HEK293T (cell line): Measurements from ENCODE around the gene CHST3.

Source experiments
- CTCF ChIA-PET: fragments of 350-600 bp; formaldehyde crosslinking; extraction: SDS; loops from one replicate; lab custom pipeline; 2021; ENCODE audit warnings: antibody characterized with exemption, inconsistent platforms; lab: Yijun Ruan, JAX
- POLR2A ChIA-PET: fragments of 350-600 bp; formaldehyde crosslinking; extraction: SDS; loops from one replicate; lab custom pipeline; 2020; ENCODE audit warnings: antibody characterized with exemption, inconsistent platforms; lab: Yijun Ruan, JAX
- DNase-seq: peaks from one replicate; pipeline ENCODE4 v3.0.0; 2012; ENCODE audit warnings: mixed read lengths; ENCODE audit errors: extremely low spot score
- ARNT ChIP-seq: fragments of 450-650 bp; IDR thresholded peaks from 2 replicates; pipeline ENCODE4 v1.6.1; 2017; ENCODE audit warnings: mild to moderate bottlenecking
- BHLHE40 ChIP-seq: fragments of 450-650 bp; IDR thresholded peaks from 2 replicates; pipeline ENCODE4 v1.6.1; 2016; ENCODE audit warnings: mild to moderate bottlenecking, moderate library complexity, borderline replicate concordance
- CTBP1 ChIP-seq: fragments of 450-650 bp; IDR thresholded peaks from 2 replicates; pipeline ENCODE4 v1.6.1; 2016; ENCODE audit warnings: borderline replicate concordance
- ELF4 ChIP-seq: fragments of 450-650 bp; IDR thresholded peaks from 2 replicates; pipeline ENCODE4 v1.6.1; 2017; ENCODE audit warnings: antibody characterized with exemption
- FOXA1 ChIP-seq: fragments of 450-650 bp; IDR thresholded peaks from 2 replicates; pipeline ENCODE4 v1.6.1; 2016; ENCODE audit warnings: mild to moderate bottlenecking
- FOXK2 ChIP-seq: fragments of 450-650 bp; IDR thresholded peaks from 2 replicates; pipeline ENCODE4 v1.6.1; 2016; ENCODE audit warnings: mild to moderate bottlenecking
- FOXM1 ChIP-seq: fragments of 450-650 bp; IDR thresholded peaks from 2 replicates; pipeline ENCODE4 v1.6.1; 2017; ENCODE audit warnings: mild to moderate bottlenecking, borderline replicate concordance
- HDGF ChIP-seq: fragments of 450-650 bp; IDR thresholded peaks from 2 replicates; pipeline ENCODE4 v1.6.1; 2017; ENCODE audit warnings: antibody characterized with exemption, borderline replicate concordance
- L3MBTL2 ChIP-seq: fragments of 450-650 bp; conservative IDR thresholded peaks from 2 replicates; pipeline ENCODE4 v1.6.1; 2016; ENCODE audit warnings: mild to moderate bottlenecking
- LEF1 ChIP-seq: fragments of 450-650 bp; IDR thresholded peaks from 2 replicates; pipeline ENCODE4 v1.6.1; 2017; ENCODE audit warnings: mild to moderate bottlenecking, borderline replicate concordance
- NFRKB ChIP-seq: fragments of 450-650 bp; IDR thresholded peaks from 2 replicates; pipeline ENCODE4 v1.6.1; 2016; ENCODE audit warnings: mild to moderate bottlenecking, moderate library complexity
- SP1 ChIP-seq: fragments of 450-650 bp; IDR thresholded peaks from 2 replicates; pipeline ENCODE4 v1.6.1; 2017
- SUZ12 ChIP-seq: fragments of 450-650 bp; IDR thresholded peaks from 2 replicates; pipeline ENCODE4 v1.6.1; 2016; ENCODE audit warnings: mild to moderate bottlenecking
- TARDBP ChIP-seq: fragments of 450-650 bp; IDR thresholded peaks from 2 replicates; pipeline ENCODE4 v1.6.1; 2016
- ZNF384 ChIP-seq: fragments of 450-650 bp; IDR thresholded peaks from 2 replicates; pipeline ENCODE4 v1.6.1; 2016
- TF ChIP-seq, protein P1 (sequence below): fragments of 450-650 bp; IDR thresholded peaks from 2 replicates; pipeline ENCODE4 v1.6.1; 2016

CHST3 gene

DNA sequence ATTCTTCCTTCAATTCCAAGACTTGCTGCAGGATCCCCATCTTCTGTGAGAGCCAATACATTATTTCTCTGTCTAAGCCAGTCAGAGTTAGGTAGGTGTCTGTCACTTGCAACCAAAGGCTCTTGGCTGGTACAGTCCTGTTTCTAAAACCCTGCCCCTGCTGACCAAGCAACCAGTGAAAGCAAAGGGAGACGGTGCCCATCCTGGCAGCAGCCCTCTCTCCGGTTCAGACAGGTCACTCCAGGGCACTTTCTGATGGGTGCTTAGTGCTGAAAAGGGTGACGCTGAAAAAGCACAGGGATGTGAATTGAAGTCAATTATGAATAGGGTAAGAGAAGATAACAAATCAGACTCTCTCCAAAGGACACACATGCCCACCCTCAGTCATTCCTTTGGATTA, 86.7 kb downstream of the CHST3 start:
- CTCF ChIA-PET = interaction anchor here (1.0 to 1.8 kb wide), 2 partner anchors 9 to 281 kb away, joined by 3 to 5 read pairs; no protein-coding TSS in a partner anchor
- POLR2A ChIA-PET = no interaction called here
- DNase-seq = no peak
- TF ChIP-seq FOXM1 = no peak
- no peak for TF ChIP-seq SP1
- TF ChIP-seq ARNT = no peak
- no peak for TF ChIP-seq FOXK2
- no peak for TF ChIP-seq HDGF
- TF ChIP-seq CTBP1 = no peak
- no peak for TF ChIP-seq NFRKB
- no peak for TF ChIP-seq LEF1
- TF ChIP-seq ZNF384 = no peak
- no peak for TF ChIP-seq BHLHE40
- TF ChIP-seq ELF4 = no peak
- TF ChIP-seq FOXA1 = no peak
- TF ChIP-seq, protein P1, sequence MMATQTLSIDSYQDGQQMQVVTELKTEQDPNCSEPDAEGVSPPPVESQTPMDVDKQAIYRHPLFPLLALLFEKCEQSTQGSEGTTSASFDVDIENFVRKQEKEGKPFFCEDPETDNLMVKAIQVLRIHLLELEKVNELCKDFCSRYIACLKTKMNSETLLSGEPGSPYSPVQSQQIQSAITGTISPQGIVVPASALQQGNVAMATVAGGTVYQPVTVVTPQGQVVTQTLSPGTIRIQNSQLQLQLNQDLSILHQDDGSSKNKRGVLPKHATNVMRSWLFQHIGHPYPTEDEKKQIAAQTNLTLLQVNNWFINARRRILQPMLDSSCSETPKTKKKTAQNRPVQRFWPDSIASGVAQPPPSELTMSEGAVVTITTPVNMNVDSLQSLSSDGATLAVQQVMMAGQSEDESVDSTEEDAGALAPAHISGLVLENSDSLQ = no peak
- TF ChIP-seq SUZ12 = no peak
- no peak for TF ChIP-seq TARDBP
- TF ChIP-seq L3MBTL2 = no peak

- ChIA-PET CTCF (no interaction called here), POLR2A (no interaction called here)
- no peak for DNase-seq
- TF ChIP-seq L3MBTL2 (no peak), ZNF384 (no peak), ARNT (no peak), ELF4 (no peak), CTBP1 (no peak), HDGF (no peak)
These were observed 89.5 kb downstream of the CHST3 start for GRCh38 chr10:72053690-72054089.

DNA sequence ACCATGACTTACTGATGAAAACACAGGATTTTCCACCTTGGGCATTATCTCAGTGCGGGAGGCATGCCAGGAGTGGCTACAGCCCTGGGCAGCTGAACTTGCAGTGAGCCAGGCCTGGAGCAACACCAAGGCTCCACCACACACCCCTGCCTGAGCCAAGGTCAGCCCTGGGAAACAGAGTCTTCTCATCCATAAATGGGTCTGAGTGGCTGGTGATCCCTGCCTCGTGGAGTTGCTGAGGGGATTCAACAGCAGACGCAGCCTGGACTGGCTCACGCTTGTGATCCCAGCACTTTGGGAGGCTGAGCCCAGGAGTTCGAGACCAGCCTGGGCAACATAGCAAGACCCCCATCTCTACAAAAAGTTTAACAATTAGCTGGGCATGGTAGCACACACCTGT, 91.9 kb downstream of the CHST3 start:
- POLR2A ChIA-PET = interaction anchor here (2.4 kb wide), 1 partner anchor 265 kb away, joined by 6 read pairs; no protein-coding TSS in a partner anchor
- CTCF ChIA-PET = no interaction called here
- DNase-seq = no peak
- TF ChIP-seq SUZ12 = no peak
- TF ChIP-seq FOXK2 = no peak
- TF ChIP-seq ELF4 = no peak
- no peak for TF ChIP-seq BHLHE40
- no peak for TF ChIP-seq L3MBTL2
- TF ChIP-seq LEF1 = no peak
- TF ChIP-seq, protein P1 = no peak
- TF ChIP-seq NFRKB = no peak
- no peak for TF ChIP-seq HDGF
- no peak for TF ChIP-seq FOXM1
- no peak for TF ChIP-seq ARNT
- no peak for TF ChIP-seq ZNF384

DNA sequence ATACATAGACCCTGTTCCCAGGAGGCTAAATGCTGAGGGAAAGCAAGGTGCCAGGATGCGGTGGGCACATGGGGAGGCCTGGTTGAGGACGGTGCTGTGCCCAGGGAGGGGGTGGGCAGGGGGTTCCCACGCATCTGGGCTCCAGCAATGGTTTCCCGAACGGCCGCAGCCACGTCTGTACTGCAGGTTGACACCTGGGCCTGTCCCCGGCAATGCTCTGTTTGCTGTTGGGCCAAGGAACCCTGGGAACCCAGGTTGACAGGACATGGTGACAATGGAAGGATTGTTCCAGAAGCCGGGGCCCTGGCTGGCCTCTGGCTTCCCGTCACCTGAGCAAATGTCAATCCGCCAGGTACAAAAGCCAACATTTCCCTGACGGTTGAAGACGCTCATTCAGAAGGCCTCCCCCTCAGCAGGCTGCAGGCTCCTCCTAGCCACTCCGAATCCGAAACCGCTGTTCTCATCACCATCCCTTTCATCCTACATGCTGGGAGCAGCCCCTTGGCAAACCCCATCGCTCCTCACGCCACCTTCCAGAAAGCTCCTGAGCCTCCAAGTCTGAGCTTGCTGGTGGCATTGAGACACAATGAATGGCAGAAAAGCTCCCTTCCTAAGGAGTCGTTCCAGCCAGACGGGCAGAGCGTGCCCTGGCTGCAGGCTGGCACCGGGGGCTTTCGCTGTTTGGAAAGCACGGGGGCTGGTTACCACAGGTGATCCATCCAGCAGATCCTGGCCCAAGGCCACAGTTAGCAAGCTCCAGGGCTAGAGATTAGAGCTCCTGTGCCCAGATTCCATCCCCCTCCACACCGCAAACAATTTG, 92.9 kb downstream of the CHST3 start:
- no peak for DNase-seq
- ChIA-PET POLR2A (interaction anchor here (0.9 to 2.4 kb wide), 2 partner anchors 8 to 264 kb away, joined by 3 to 6 read pairs; no protein-coding TSS in a partner anchor), CTCF (interaction anchor here (3.0 kb wide), 1 partner anchor 9 kb away, joined by 21 read pairs; no protein-coding TSS in a partner anchor)
- TF ChIP-seq, protein P1 = no peak
- TF ChIP-seq HDGF = no peak
- no peak for TF ChIP-seq ARNT
- no peak for TF ChIP-seq NFRKB
- TF ChIP-seq CTBP1 = no peak
- TF ChIP-seq ZNF384 = no peak
- no peak for TF ChIP-seq FOXK2
- TF ChIP-seq FOXA1 = no peak
- TF ChIP-seq L3MBTL2 = no peak
- TF ChIP-seq ELF4 = no peak
- no peak for TF ChIP-seq TARDBP
- TF ChIP-seq LEF1 = no peak
- TF ChIP-seq BHLHE40 = no peak
- TF ChIP-seq FOXM1 = no peak
- no peak for TF ChIP-seq SP1
- no peak for TF ChIP-seq SUZ12

GRCh38 chr10:72058347-72058898, 94.2 kb downstream of the CHST3 start:
- DNase-seq = no peak
- CTCF ChIA-PET = interaction anchor here (0.7 to 3.0 kb wide), 3 partner anchors 10 to 278 kb away, joined by 3 to 21 read pairs (median 10); no protein-coding TSS in a partner anchor
- POLR2A ChIA-PET = interaction anchor here (1.2 to 2.4 kb wide), 3 partner anchors 9 to 262 kb away, joined by 4 to 6 read pairs (median 4); partner anchors contain the start of gene DDIT4
- TF ChIP-seq NFRKB (no peak), ARNT (no peak), HDGF (no peak), ELF4 (no peak), FOXK2 (no peak), FOXM1 (no peak), SP1 (no peak), LEF1 (no peak), BHLHE40 (no peak), TARDBP (no peak), CTBP1 (no peak), SUZ12 (no peak), L3MBTL2 (no peak), FOXA1 (no peak), ZNF384 (no peak)
- TF ChIP-seq, protein P1 = no peak
